ENCODE measurements around the gene CHRDL1. TPM values are rescaled to one million over a fixed set of nuclear protein-coding genes. Genes with fewer than 3 reads are reported as not detected.

The CHRDL1 gene
- total and polyA plus RNA-seq, 2 of the 13 experiments (the other 11 are each of a cell fraction or from before 2014, with no cell fraction given), result not detected

DNA sequence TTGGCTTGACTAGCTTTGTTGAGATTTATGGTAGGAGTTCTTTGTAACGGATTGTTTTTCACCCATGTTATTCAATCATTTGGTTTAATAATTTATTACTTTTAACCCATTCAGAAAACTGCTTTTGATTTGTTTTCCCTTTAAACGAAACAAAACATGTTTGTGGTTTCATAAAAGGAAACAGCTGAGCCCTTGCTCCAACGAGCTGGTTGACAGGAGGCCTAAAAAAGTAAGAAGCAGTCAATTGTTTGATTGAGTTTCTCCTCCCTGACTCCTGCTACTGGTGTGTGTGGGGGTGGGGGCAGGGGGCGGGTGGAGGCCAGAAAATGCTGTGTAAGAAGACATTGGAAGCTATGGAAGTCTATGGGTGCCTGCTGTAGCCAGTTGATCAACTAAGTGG lies 102.8 kb downstream of the CHRDL1 start:
- H4K20me1 ChIP-seq (ENCODE audit: insufficient read depth, low read length), result no peaks in the 10 kb centered on the region
- H3K4me2 ChIP-seq (ENCODE audit: low read depth, low read length), result no peak overlapping the region
- no peak for DNase-seq (ENCODE audit: low spot score)
- TF ChIP-seq ARID2 (CRISPR knock-in tag; IDR thresholded peaks at IDR 0.05; ENCODE audit: borderline replicate concordance) (no peak), ETS1 (CRISPR knock-in tag; IDR thresholded peaks at IDR 0.05) (no peak), TEAD3 (CRISPR knock-in tag; optimal IDR thresholded peaks at IDR 0.05; ENCODE audit: borderline replicate concordance) (no peak), LBX2 (CRISPR knock-in tag; IDR thresholded peaks at IDR 0.05; ENCODE audit: borderline replicate concordance) (no peak)
- H3K79me2 ChIP-seq (ENCODE audit: insufficient read depth, low read length), result no peaks in the 10 kb centered on the region
- no TSS peak for BruUV-seq (replicated peaks)
- in situ Hi-C loops (cut with HindIII; ENCODE audit: extremely low pct_ligation_motif_present, low pct_unique_long_range_greater_than_20kb), result no loop called here
- POLR2A ChIA-PET, result no interaction called here
- intact Hi-C loops (cut with micrococcal nuclease; ENCODE audit: unreplicated experiment), result no loop called here
- ATAC-seq, result no peak
- no peak for FAIRE-seq
- CTCF ChIA-PET (ENCODE audit: low intra/inter-chr PET ratio, low total read pairs), result no interaction called here
- no peaks in the 10 kb centered on the region for H3K36me3 ChIP-seq (replicated peaks in 1 of 2; ENCODE audit: control insufficient read depth in 1 of 2, insufficient read depth in 2 of 2, low read length in 2 of 2)
- H2AFZ ChIP-seq (ENCODE audit: low read length), result no peak overlapping the region
- no peak overlapping the region for H3K9ac ChIP-seq (ENCODE audit: insufficient read depth, low read depth, low read length)
- H3K4me3 ChIP-seq (replicated peaks in 1 of 3; ENCODE audit: insufficient read depth in 1 of 3, low read depth in 2 of 3, low read length in 3 of 3), result no peak overlapping the region
- no peak overlapping the region for H3K27ac ChIP-seq (ENCODE audit: extremely low read length, insufficient read depth, low read length)
- no peaks in the 10 kb centered on the region for H3K4me1 ChIP-seq (ENCODE audit: insufficient read depth, low read length)
- no peaks in the 10 kb centered on the region for H3K9me3 ChIP-seq (ENCODE audit: low read length)
- WGBS (ENCODE audit: low lambda C conversion rate), result 0% methylated on average over 3 of the region's 4 CpGs
- no peaks in the 10 kb centered on the region for H3K27me3 ChIP-seq (ENCODE audit: control insufficient read depth in 1 of 2, insufficient read depth in 2 of 2, low read length in 2 of 2)

DNA sequence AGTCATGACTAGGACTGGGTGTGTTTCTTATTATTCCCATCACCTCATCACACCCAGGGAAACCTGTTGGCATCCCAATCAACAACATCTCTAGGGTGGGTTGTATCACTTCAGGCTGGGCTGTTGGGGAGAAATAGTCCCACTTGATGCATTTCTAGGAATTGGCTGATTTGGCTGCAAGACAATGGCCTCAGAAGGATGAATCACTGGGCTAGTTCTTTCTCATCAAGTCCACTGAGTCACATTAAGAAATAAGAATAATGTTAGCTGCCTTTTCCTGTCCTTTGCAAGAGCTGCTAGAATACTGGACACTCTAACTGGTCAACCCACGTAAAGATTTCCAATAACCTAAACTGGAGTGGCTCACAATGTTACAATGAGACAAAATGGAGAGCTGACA lies 104.2 kb downstream of the CHRDL1 start:
- BruUV-seq (replicated peaks), result no TSS peak
- in situ Hi-C loops (cut with HindIII; ENCODE audit: extremely low pct_ligation_motif_present, low pct_unique_long_range_greater_than_20kb) (no loop called here), intact Hi-C loops (cut with micrococcal nuclease; ENCODE audit: unreplicated experiment) (no loop called here)
- POLR2A ChIA-PET, result no interaction called here
- H3K4me3 ChIP-seq (replicated peaks in 1 of 3; ENCODE audit: insufficient read depth in 1 of 3, low read depth in 2 of 3, low read length in 3 of 3), result no peak overlapping the region
- DNase-seq (ENCODE audit: low spot score) (no peak), FAIRE-seq (no peak), ATAC-seq (no peak)
- CTCF ChIA-PET (ENCODE audit: low intra/inter-chr PET ratio, low total read pairs), result no interaction called here
- WGBS (ENCODE audit: low lambda C conversion rate), result 0% methylated on average over 1 of the region's 1 CpG
- no peaks in the 10 kb centered on the region for H3K27me3 ChIP-seq (ENCODE audit: control insufficient read depth in 1 of 2, insufficient read depth in 2 of 2, low read length in 2 of 2)
- H3K4me1 ChIP-seq (ENCODE audit: insufficient read depth, low read length), result no peaks in the 10 kb centered on the region
- no peak overlapping the region for H3K4me2 ChIP-seq (ENCODE audit: low read depth, low read length)
- no peaks in the 10 kb centered on the region for H3K36me3 ChIP-seq (replicated peaks in 1 of 2; ENCODE audit: control insufficient read depth in 1 of 2, insufficient read depth in 2 of 2, low read length in 2 of 2)
- no peaks in the 10 kb centered on the region for H3K79me2 ChIP-seq (ENCODE audit: insufficient read depth, low read length)
- no peak overlapping the region for H3K9ac ChIP-seq (ENCODE audit: insufficient read depth, low read depth, low read length)
- H3K9me3 ChIP-seq (ENCODE audit: low read length), result no peaks in the 10 kb centered on the region
- H2AFZ ChIP-seq (ENCODE audit: low read length), result no peak overlapping the region
- H3K27ac ChIP-seq (ENCODE audit: extremely low read length, insufficient read depth, low read length), result no peak overlapping the region
- no peaks in the 10 kb centered on the region for H4K20me1 ChIP-seq (ENCODE audit: insufficient read depth, low read length)
- TF ChIP-seq ZBTB44 (CRISPR knock-in tag; IDR thresholded peaks at IDR 0.05) (no peak), FOXO1 (CRISPR knock-in tag; IDR thresholded peaks at IDR 0.05) (no peak), TRIM24 (CRISPR knock-in tag; IDR thresholded peaks at IDR 0.05) (no peak), CHD4 (IDR thresholded peaks at IDR 0.05; ENCODE audit: borderline replicate concordance, low read length) (no peak), ZNF569 (CRISPR knock-in tag; IDR thresholded peaks at IDR 0.05; ENCODE audit: borderline replicate concordance) (no peak), SMC3 (IDR thresholded peaks at IDR 0.05; ENCODE audit: low read length) (no peak), GFI1 (CRISPR knock-in tag; IDR thresholded peaks at IDR 0.05; ENCODE audit: borderline replicate concordance) (no peak), ZMYM2 (CRISPR knock-in tag; IDR thresholded peaks at IDR 0.05) (no peak)
- TF ChIP-seq, protein P1, sequence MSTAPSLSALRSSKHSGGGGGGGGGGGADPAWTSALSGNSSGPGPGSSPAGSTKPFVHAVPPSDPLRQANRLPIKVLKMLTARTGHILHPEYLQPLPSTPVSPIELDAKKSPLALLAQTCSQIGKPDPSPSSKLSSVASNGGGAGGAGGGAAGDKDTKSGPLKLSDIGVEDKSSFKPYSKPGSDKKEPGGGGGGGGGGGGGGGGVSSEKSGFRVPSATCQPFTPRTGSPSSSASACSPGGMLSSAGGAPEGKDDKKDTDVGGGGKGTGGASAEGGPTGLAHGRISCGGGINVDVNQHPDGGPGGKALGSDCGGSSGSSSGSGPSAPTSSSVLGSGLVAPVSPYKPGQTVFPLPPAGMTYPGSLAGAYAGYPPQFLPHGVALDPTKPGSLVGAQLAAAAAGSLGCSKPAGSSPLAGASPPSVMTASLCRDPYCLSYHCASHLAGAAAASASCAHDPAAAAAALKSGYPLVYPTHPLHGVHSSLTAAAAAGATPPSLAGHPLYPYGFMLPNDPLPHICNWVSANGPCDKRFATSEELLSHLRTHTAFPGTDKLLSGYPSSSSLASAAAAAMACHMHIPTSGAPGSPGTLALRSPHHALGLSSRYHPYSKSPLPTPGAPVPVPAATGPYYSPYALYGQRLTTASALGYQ (CRISPR knock-in tag; IDR thresholded peaks at IDR 0.05), result no peak
